Motor neuron (in vitro differentiated cells): Measurements from ENCODE around the gene MLIP. TPM values are rescaled to one million over a fixed set of nuclear protein-coding genes. Genes with fewer than 3 reads are reported as not detected.

Experiments
- ATAC-seq, 8 experiments: fragments of 200-7000 bp; cut with Tn5 transposase; replicated peaks in 6 of 8; 2 replicates each; pipeline ENCODE4 v1.8.0; 2021; ENCODE audit warnings: mild to moderate bottlenecking in 8 of 8, moderate library complexity in 8 of 8
- H3K27ac ChIP-seq, 2 donors: fragments of 250-450 bp; sonication (Bioruptor Pico); 2 replicates each; pipeline ENCODE4 v1.9.0; 2021; ENCODE audit warnings: antibody characterized with exemption in 2 of 2, mild to moderate bottlenecking in 2 of 2, moderate library complexity in 1 of 2
- H3K4me1 ChIP-seq, 2 donors: fragments of 250-450 bp; sonication (Bioruptor Pico); replicated peaks in 1 of 2; 2 replicates each; pipeline ENCODE4 v1.6.1; 2021; ENCODE audit warnings: antibody characterized with exemption in 2 of 2, mild to moderate bottlenecking in 2 of 2, moderate library complexity in 1 of 2
- H3K4me3 ChIP-seq, 5 donors: fragments of 250-450 bp; sonication (Bioruptor Pico); 2 replicates each; pipeline ENCODE4 v1.9.0; 2021; ENCODE audit warnings: antibody characterized with exemption in 5 of 5, mild to moderate bottlenecking in 5 of 5, moderate library complexity in 4 of 5
- WGBS, 10 experiments: fragments of 450-650 bp; shearing (Covaris generic); methylation state at CpG; one replicate each; pipeline ENCODE4 v1.0.0; 2022; 5-methylcytosine and 5-hydroxymethylcytosine counted together
- in situ Hi-C, 9 experiments: fragments of 400-800 bp; cut with MboI; loops; one replicate each; pipeline ENCODE4 v1.15.0; 2021; ENCODE audit warnings: low sequenced_read_pairs in 9 of 9, low pct_unique_long_range_greater_than_20kb in 2 of 9; ENCODE audit not compliant: unreplicated experiment in 9 of 9
- total RNA-seq, 8 experiments: library from RNA; unstranded; fragments of 300-600 nt; gene quantifications; 2 replicates each; pipeline versions ENCODE4 v1.2.3 to v1.2.4, GENCODE V29; 2022

MLIP gene
- total RNA-seq, 8 experiments from 2014 or later = 0.05 to 11.5 (median 0.52) TPM; not detected in 1

GRCh38 chr6:54099225-54099624, 12.0 kb upstream of the MLIP start:
- peak in 2 of 8 experiments; percentile 53 to 57 for ATAC-seq
- H3K27ac ChIP-seq = no peak overlapping the region
- H3K4me1 ChIP-seq = peaks cover 0 to under 1% of the 10 kb centered on the region in 2 donors
- WGBS, 10 experiments = 19 to 100% (median 77%) methylated on average over 1 to 3 of the region's 3 CpGs
- H3K4me3 ChIP-seq = no peak overlapping the region
- in situ Hi-C loops = no loop called here

GRCh38 chr6:54100411-54101006, 10.7 kb upstream of the MLIP start:
- ATAC-seq = no peak
- WGBS, 10 experiments = 43 to 100% (median 80%) methylated on average over 1 of the region's 1 CpG; no CpG with 5 or more reads in 2 of the 10 experiments
- in situ Hi-C loops = no loop called here
- no peaks in the 10 kb centered on the region for H3K4me1 ChIP-seq
- no peak overlapping the region for H3K27ac ChIP-seq
- H3K4me3 ChIP-seq = no peak overlapping the region

- 0 to 71% (median 0%) methylated on average over 1 of the region's 1 CpG; no CpG with 5 or more reads in 3 of the 10 experiments for WGBS, 10 experiments
- in situ Hi-C loops = no loop called here
Observed at GRCh38 chr6:54102238-54102637, 9.0 kb upstream of the MLIP start.

GRCh38 chr6:54103497-54103896, 7.7 kb upstream of the MLIP start:
- H3K4me1 ChIP-seq = no peaks in the 10 kb centered on the region
- in situ Hi-C loops = no loop called here
- H3K4me3 ChIP-seq = no peak overlapping the region
- H3K27ac ChIP-seq = no peak overlapping the region
- 47 to 100% (median 92%) methylated on average over 1 to 3 of the region's 3 CpGs for WGBS, 10 experiments
- ATAC-seq = no peak

More at GRCh38 chr6:54102238-54102637, 9.0 kb upstream of the MLIP start:
- no peak overlapping the region for H3K27ac ChIP-seq
- no peak overlapping the region for H3K4me3 ChIP-seq
- no peaks in the 10 kb centered on the region for H3K4me1 ChIP-seq
- peak in 1 of 8 experiments; percentile 75 for ATAC-seq

- peaks cover 0 to 2% of the 10 kb centered on the region in 2 donors for H3K4me1 ChIP-seq
- in situ Hi-C loops = no loop called here
- H3K4me3 ChIP-seq = no peak overlapping the region
- ATAC-seq = peak in 1 of 8 experiments; percentile 61
- no peak overlapping the region for H3K27ac ChIP-seq
Observed at GRCh38 chr6:54106727-54107126, 4.5 kb upstream of the MLIP start.

GRCh38 chr6:54107470-54108090, 3.7 kb upstream of the MLIP start:
- H3K4me3 ChIP-seq = no peak overlapping the region
- in situ Hi-C loops = no loop called here
- peaks cover 0 to 2% of the 10 kb centered on the region in 2 donors for H3K4me1 ChIP-seq
- no peak overlapping the region for H3K27ac ChIP-seq
- ATAC-seq = peak in 1 of 8 experiments; percentile 32
- 0 to 86% (median 61%) methylated on average over 2 to 8 of the region's 8 CpGs for WGBS, 10 experiments

- in situ Hi-C loops = no loop called here
- Histone ChIP-seq H3K4me3 (no peak overlapping the region), H3K27ac (no peak overlapping the region), H3K4me1 (peaks cover 0 to 2% of the 10 kb centered on the region in 2 donors)
- no peak for ATAC-seq
Observed at GRCh38 chr6:54108271-54108670, 3.0 kb upstream of the MLIP start.

GRCh38 chr6:54109586-54109985, 1.7 kb upstream of the MLIP start:
- H3K4me3 ChIP-seq = no peak overlapping the region
- peak in 2 of 8 experiments; percentile 51 to 60 for ATAC-seq
- WGBS, 10 experiments = 0 to 100% (median 50%) methylated on average over 1 of the region's 3 CpGs; no CpG with 5 or more reads in 5 of the 10 experiments
- in situ Hi-C loops = no loop called here
- no peak overlapping the region for H3K27ac ChIP-seq
- peaks cover 0 to 2% of the 10 kb centered on the region in 2 donors for H3K4me1 ChIP-seq

- H3K4me1 ChIP-seq = peaks cover 0 to 2% of the 10 kb centered on the region in 2 donors
- WGBS, 10 experiments = 40 to 100% (median 100%) methylated on average over 1 of the region's 1 CpG; no CpG with 5 or more reads in 4 of the 10 experiments
- no peak overlapping the region for H3K27ac ChIP-seq
- in situ Hi-C loops = no loop called here
- ATAC-seq = peak in 1 of 8 experiments; percentile 71
- H3K4me3 ChIP-seq = no peak overlapping the region
Observed at GRCh38 chr6:54112151-54112650, 958 bp downstream of the MLIP start.

- 43 to 100% (median 67%) methylated on average over 1 of the region's 1 CpG; no CpG with 5 or more reads in 5 of the 10 experiments for WGBS, 10 experiments
- Histone ChIP-seq H3K4me3 (no peak overlapping the region), H3K27ac (no peak overlapping the region), H3K4me1 (peaks cover 0 to 2% of the 10 kb centered on the region in 2 donors)
- ATAC-seq = no peak
- in situ Hi-C loops = no loop called here
Observed at GRCh38 chr6:54114991-54115390, 3.7 kb downstream of the MLIP start.

GRCh38 chr6:54115966-54116365, 4.7 kb downstream of the MLIP start:
- H3K27ac ChIP-seq = no peak overlapping the region
- peak in 1 of 8 experiments; percentile 25 for ATAC-seq
- peaks cover 0 to 2% of the 10 kb centered on the region in 2 donors for H3K4me1 ChIP-seq
- H3K4me3 ChIP-seq = no peak overlapping the region
- in situ Hi-C loops = no loop called here
- WGBS, 10 experiments = 17 to 100% (median 67%) methylated on average over 1 of the region's 1 CpG; no CpG with 5 or more reads in 1 of the 10 experiments

GRCh38 chr6:54118117-54118516, 6.9 kb downstream of the MLIP start:
- in situ Hi-C loops = no loop called here
- Histone ChIP-seq H3K4me1 (no peaks in the 10 kb centered on the region), H3K27ac (no peak overlapping the region), H3K4me3 (no peak overlapping the region)
- whole genome bisulfite sequencing, 10 experiments = 69 to 100% (median 91%) methylated on average over 1 to 2 of the region's 2 CpGs; no CpG with 5 or more reads in 1 of the 10 experiments
- no peak for ATAC-seq

GRCh38 chr6:54125493-54125892, 14.2 kb downstream of the MLIP start:
- in situ Hi-C loops = no loop called here
- 40 to 92% (median 74%) methylated on average over 2 to 4 of the region's 5 CpGs; no CpG with 5 or more reads in 2 of the 10 experiments for WGBS, 10 experiments
- no peaks in the 10 kb centered on the region for H3K4me1 ChIP-seq
- H3K27ac ChIP-seq = no peak overlapping the region
- ATAC-seq = no peak
- no peak overlapping the region for H3K4me3 ChIP-seq
